IPS-20b (cell line): ENCODE data around the gene PFKFB3.
A peak's percentile ranks its signal among the peaks of the same experiment; 100 is the strongest.
"Not testable (repeated sequence)": the region's sequence is repeated elsewhere in the genome, so short reads cannot be mapped to it uniquely, and the experiment has no call there.

Experiments
- H3K27ac ChIP-seq: one replicate; pipeline ENCODE4 v1.5.1; 2013; ENCODE audit warnings: low read length
- H3K27me3 ChIP-seq: 2 replicates; pipeline ENCODE4 v1.6.1; 2013; ENCODE audit warnings: mild to moderate bottlenecking, low read length, inconsistent platforms; ENCODE audit not compliant: insufficient read depth
- H3K36me3 ChIP-seq: 2 replicates; pipeline ENCODE4 v1.6.1; 2013; ENCODE audit warnings: low read depth, mild to moderate bottlenecking, inconsistent platforms, low read length, moderate library complexity; ENCODE audit not compliant: insufficient read depth
- H3K4me1 ChIP-seq: 2 replicates; pipeline ENCODE4 v1.6.1; 2013; ENCODE audit warnings: mild to moderate bottlenecking, control low read depth, inconsistent platforms, low read length, moderate library complexity; ENCODE audit not compliant: insufficient read depth
- H3K4me3 ChIP-seq: 2 replicates; pipeline ENCODE4 v1.5.1; 2013; ENCODE audit warnings: mild to moderate bottlenecking, low read length, inconsistent platforms
- H3K9ac ChIP-seq: 2 replicates; pipeline ENCODE4 v1.6.1; 2013; ENCODE audit warnings: low read depth, mild to moderate bottlenecking, inconsistent platforms, low read length, moderate library complexity
- H3K9me3 ChIP-seq: 2 replicates; pipeline ENCODE4 v1.6.1; 2013; ENCODE audit warnings: mild to moderate bottlenecking, low read depth, low read length, inconsistent platforms; ENCODE audit not compliant: insufficient read depth

Gene PFKFB3

GRCh38 chr10:6195846-6196245 is 6.9 kb upstream of the PFKFB3 start:
- H3K4me3 ChIP-seq: no peak overlapping the region
- no peak overlapping the region for H3K9ac ChIP-seq
- H3K27ac ChIP-seq: no peak overlapping the region
- H3K9me3 ChIP-seq: no peaks in the 10 kb centered on the region
- H3K27me3 ChIP-seq: peaks cover 37% of the 10 kb centered on the region
- no peaks in the 10 kb centered on the region for H3K4me1 ChIP-seq
- H3K36me3 ChIP-seq: no peaks in the 10 kb centered on the region

GRCh38 chr10:6196524-6196923 is 6.2 kb upstream of the PFKFB3 start:
- not testable (repeated sequence) for H3K9me3 ChIP-seq, H3K9ac ChIP-seq, H3K27ac ChIP-seq, H3K4me1 ChIP-seq, H3K4me3 ChIP-seq, H3K36me3 ChIP-seq
- peaks cover 44% of the 10 kb centered on the region for H3K27me3 ChIP-seq

- Histone ChIP-seq H3K9ac (no peak overlapping the region), H3K36me3 (no peaks in the 10 kb centered on the region), H3K4me3 (no peak overlapping the region), H3K4me1 (no peaks in the 10 kb centered on the region; the same call in 1 of the 2 replicates), H3K27me3 (peaks cover 52% of the 10 kb centered on the region), H3K27ac (no peak overlapping the region), H3K9me3 (no peaks in the 10 kb centered on the region)
Observed at GRCh38 chr10:6197321-6197720, 5.4 kb upstream of the PFKFB3 start.

GRCh38 chr10:6198171-6198570 is 4.6 kb upstream of the PFKFB3 start:
- no peaks in the 10 kb centered on the region for H3K9me3 ChIP-seq
- H3K4me3 ChIP-seq: no peak overlapping the region
- no peak overlapping the region for H3K9ac ChIP-seq
- H3K27me3 ChIP-seq: peaks cover 54% of the 10 kb centered on the region
- no peak overlapping the region for H3K27ac ChIP-seq
- H3K36me3 ChIP-seq: no peaks in the 10 kb centered on the region
- no peaks in the 10 kb centered on the region; the same call in 1 of the 2 replicates for H3K4me1 ChIP-seq

- Histone ChIP-seq H3K27me3 (peaks cover 62% of the 10 kb centered on the region), H3K4me1 (no peaks in the 10 kb centered on the region; the same call in 1 of the 2 replicates), H3K27ac (no peak overlapping the region), H3K4me3 (no peak overlapping the region), H3K36me3 (no peaks in the 10 kb centered on the region), H3K9ac (no peak overlapping the region), H3K9me3 (no peaks in the 10 kb centered on the region)
Observed at GRCh38 chr10:6199131-6199733, 3.5 kb upstream of the PFKFB3 start.

GRCh38 chr10:6200440-6200733 is 2.3 kb upstream of the PFKFB3 start:
- H3K27me3 ChIP-seq: peaks cover 70% of the 10 kb centered on the region
- no peak overlapping the region for H3K9ac ChIP-seq
- no peaks in the 10 kb centered on the region for H3K9me3 ChIP-seq
- H3K4me3 ChIP-seq: peak overlapping the region; percentile 53; the same call in 1 of the 2 replicates
- H3K27ac ChIP-seq: no peak overlapping the region
- H3K4me1 ChIP-seq: no peaks in the 10 kb centered on the region; the same call in 1 of the 2 replicates
- no peaks in the 10 kb centered on the region for H3K36me3 ChIP-seq

- Histone ChIP-seq H3K27me3 (peaks cover 70% of the 10 kb centered on the region), H3K9me3 (no peaks in the 10 kb centered on the region), H3K27ac (no peak overlapping the region), H3K4me1 (no peaks in the 10 kb centered on the region; the same call in 1 of the 2 replicates), H3K4me3 (peak overlapping the region; percentile 53), H3K9ac (no peak overlapping the region), H3K36me3 (no peaks in the 10 kb centered on the region)
Observed at GRCh38 chr10:6200734-6201515, 1.8 kb upstream of the PFKFB3 start.

- Histone ChIP-seq H3K4me1 (no peaks in the 10 kb centered on the region; the same call in 1 of the 2 replicates), H3K36me3 (no peaks in the 10 kb centered on the region), H3K9me3 (no peaks in the 10 kb centered on the region), H3K9ac (no peak overlapping the region), H3K27ac (no peak overlapping the region), H3K27me3 (peaks cover 70% of the 10 kb centered on the region), H3K4me3 (peak overlapping the region; percentile 60)
Observed at GRCh38 chr10:6201516-6201975, 1.2 kb upstream of the PFKFB3 start.

- Histone ChIP-seq H3K9me3 (no peaks in the 10 kb centered on the region), H3K27me3 (peaks cover 69% of the 10 kb centered on the region), H3K4me1 (no peaks in the 10 kb centered on the region; the same call in 1 of the 2 replicates), H3K9ac (no peak overlapping the region), H3K27ac (no peak overlapping the region), H3K4me3 (peak overlapping the region; percentile 60), H3K36me3 (no peaks in the 10 kb centered on the region)
Observed at GRCh38 chr10:6202098-6202683, 541 bp upstream of the PFKFB3 start.

- H3K9ac ChIP-seq: peak overlapping the region; percentile 87
- peaks cover 56% of the 10 kb centered on the region for H3K27me3 ChIP-seq
- peak overlapping the region; percentile 95 for H3K4me3 ChIP-seq
- H3K9me3 ChIP-seq: no peaks in the 10 kb centered on the region
- no peak overlapping the region for H3K27ac ChIP-seq
- H3K4me1 ChIP-seq: no peaks in the 10 kb centered on the region; the same call in 1 of the 2 replicates
- no peaks in the 10 kb centered on the region for H3K36me3 ChIP-seq
Observed at GRCh38 chr10:6203331-6204062, 765 bp downstream of the PFKFB3 start.

- H3K4me1 ChIP-seq: no peaks in the 10 kb centered on the region; the same call in 1 of the 2 replicates
- H3K4me3 ChIP-seq: peak overlapping the region; percentile 95
- H3K27ac ChIP-seq: no peak overlapping the region
- no peaks in the 10 kb centered on the region for H3K36me3 ChIP-seq
- peak overlapping the region; percentile 72; the same call in 1 of the 2 replicates for H3K9ac ChIP-seq
- no peaks in the 10 kb centered on the region for H3K9me3 ChIP-seq
- peaks cover 51% of the 10 kb centered on the region for H3K27me3 ChIP-seq
Observed at GRCh38 chr10:6204063-6204340, 1.3 kb downstream of the PFKFB3 start.
